Thyroid gland (tissue), 4 donors: ENCODE results near the gene BCL11B.

ENCODE experiments used
- CTCF ChIP-seq, 6 experiments: fragments of 200-600 bp in 3 of 6; fragments of 450-650 bp in 3 of 6; sonication (generic) in 3 of 6; IDR thresholded peaks; one replicate each; pipeline ENCODE4 v1.5.1; 2016 to 2019; ENCODE audit warnings: antibody characterized with exemption in 6 of 6, mild to moderate bottlenecking in 2 of 6, inconsistent platforms in 1 of 6, moderate library complexity in 1 of 6
- POLR2A ChIP-seq, 2 donors: fragments of 450-650 bp; IDR thresholded peaks; one replicate each; pipeline ENCODE4 v1.6.1; 2017; ENCODE audit warnings: antibody characterized with exemption in 2 of 2, mild to moderate bottlenecking in 2 of 2, moderate library complexity in 1 of 2

GRCh38 chr14:99315197-99315596 lies 43.2 kb upstream of the BCL11B start:
- TF ChIP-seq POLR2A (IDR thresholded peaks at IDR 0.05) (no peak), CTCF (IDR thresholded peaks at IDR 0.05) (no peak)
